ENCODE results near the gene DUSP19.

DUSP19 gene

DNA sequence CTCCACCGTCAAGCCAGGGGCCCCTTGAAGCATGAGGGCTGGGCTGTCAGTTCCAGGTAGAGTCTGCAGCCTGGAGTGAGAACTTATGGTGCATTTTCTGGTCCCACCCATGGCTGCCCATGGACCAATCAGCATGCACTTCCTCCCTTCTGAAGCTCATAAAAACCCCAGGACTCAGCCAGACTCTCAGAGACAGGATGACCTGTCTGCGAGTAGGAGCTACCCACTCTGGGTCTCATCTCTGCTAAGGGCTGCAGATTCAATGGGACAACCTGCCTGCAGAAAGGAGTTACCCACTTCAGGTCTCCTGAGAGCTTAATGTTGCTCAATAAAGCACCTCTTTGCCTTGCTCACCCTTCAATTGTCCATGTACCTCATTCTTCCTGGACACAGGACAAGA, 9.4 kb upstream of the DUSP19 start:
- DNase-seq, result no peak

DNA sequence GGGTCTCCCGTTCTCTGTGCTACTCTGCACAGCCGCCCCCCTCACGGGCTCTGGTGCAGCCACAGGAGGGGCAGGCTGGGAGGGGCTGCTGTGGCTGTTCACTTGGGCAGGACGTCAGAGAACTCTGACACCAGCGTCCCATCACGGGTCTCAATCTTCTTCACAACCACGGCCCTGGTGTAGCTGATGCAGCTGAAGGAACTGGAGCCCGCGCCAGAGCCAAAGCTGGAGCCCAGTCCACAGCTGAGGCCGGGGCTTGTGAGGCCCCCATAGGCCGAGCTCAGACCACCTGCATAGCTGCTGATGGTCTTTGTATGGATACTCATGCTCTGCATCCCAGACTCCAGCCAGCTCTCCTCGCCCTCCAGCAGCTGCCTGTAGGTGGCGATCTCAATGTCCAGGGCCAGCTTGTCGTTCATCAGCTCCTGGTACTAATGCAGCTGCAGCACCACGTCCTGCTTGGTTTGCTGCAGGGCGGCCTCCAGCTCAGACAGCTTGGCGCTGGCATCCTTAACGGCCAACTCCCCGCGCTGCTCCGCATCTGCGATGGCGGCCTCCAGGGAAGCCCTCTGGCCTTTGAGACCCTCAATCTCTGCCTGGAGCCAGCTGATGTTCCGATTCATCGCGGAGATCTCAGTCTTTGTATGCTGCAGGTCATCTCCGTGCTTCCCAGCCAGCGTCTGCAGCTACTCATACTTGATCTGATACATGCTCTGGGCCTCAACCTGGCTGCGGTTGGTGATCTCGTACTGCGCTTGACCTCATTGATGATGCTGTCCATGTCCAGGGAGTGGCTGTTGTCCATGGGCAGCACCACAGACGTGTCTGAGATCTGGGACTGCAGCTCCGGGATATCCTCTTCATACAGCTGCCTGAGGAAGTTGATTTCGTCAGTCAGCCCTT, 7.4 kb upstream of the DUSP19 start:
- DNase-seq, result peak; percentile 35

DNA sequence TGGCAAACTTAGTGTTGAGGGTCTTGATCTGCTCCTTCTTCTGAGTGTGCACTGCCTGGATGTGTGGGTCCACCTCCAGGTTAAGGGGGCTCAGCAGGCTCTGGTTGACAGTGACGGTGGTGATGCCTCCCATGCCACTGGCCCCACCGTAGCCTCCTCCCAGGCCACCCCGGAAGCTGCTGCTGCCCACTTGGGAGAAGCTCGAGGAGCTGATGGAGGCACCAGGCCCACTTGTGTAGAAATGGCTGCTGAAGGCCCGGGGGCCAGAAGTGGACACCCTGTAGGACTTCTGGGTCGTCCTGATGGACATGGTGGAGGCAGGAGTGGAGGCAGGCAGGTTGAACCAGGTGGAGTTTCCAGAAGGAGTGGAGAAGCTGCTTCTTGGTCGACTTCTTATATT, 6.4 kb upstream of the DUSP19 start:
- DNase-seq, result no peak

DNA sequence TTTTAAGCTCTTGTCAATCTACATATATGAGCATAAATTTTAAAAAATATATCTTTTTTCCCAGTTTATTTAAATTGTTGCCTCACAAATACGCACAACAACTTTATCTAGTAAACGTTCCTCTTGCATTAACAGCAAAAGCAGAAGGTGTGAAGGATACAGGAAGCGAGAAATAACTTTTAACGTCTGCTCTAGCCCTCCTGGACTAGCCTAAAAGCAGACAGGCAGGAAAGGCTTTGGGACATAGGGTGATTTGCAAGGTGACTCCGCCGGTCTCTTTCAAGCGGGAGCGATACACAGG, 434 bp upstream of the DUSP19 start:
- peak; percentile 34 for DNase-seq

DNA sequence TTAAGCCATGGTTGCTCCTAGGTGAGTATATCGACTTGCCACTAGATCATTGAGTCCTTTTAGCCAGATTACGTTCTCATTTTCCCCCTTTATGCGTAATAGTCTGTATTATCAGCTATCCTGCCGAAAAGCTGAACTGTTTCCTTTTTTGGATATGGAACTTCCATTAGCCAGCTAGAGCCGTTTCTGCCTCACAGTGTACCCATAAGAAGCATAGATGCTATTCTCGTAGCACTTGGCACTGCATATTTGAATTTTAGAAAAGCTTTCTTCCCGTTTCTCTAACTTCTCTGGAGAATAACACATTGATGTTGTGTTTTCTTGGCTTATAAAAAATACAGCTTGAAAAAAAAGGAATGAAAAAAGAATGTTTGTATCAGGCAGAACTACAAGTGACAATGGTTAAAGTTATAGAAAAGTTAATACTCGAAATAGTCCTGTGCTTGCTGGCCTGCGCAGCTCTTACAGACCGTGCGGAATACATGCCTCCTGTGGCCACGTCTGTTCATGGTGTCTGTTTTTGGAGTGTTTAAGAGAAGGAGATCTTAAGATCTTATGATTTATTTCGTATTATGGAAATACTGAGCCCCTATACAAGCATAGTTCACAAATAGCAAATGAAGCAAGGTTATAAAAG, 710 bp downstream of the DUSP19 start:
- peak; percentile 27 for DNase-seq

DNA sequence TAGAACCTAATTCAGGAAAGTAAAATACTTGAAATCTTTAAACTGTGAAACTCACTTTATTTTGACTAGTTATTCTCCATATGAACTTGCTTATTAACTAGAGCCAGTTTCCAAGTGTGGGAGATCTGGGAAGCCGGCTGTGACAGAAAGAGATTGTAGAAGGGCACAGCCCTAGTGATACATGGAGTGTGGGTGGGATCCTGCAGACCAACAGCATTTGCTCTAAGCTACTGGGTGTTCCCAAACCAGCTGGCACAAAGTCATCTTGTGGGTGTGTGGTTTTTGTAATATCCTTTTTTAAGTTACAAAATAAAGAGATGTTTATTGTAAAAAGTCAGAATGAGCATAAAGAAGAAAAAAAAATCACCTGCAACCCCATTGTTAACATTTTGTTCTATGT, 3.4 kb downstream of the DUSP19 start:
- peak; percentile 75 for DNase-seq

DNA sequence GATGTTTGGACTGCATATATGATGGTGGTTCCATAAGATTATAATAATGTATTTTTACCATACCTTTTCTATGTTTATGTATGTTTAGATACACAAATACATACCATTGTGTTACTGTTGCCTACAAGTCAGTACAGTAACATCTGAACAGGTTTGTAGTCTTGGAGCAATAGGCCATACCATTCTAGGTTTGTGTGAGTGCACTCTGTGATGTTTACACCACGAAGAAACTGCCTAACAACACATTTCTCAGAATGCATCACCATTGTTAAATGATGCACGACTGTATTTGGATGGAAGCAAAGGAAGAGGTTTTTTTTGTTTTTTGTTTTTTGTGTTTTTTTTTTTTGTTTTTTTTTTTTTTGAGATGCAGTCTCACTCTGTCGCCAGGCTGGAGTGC, 9.5 kb downstream of the DUSP19 start:
- DNase-seq, result no peak

DNA sequence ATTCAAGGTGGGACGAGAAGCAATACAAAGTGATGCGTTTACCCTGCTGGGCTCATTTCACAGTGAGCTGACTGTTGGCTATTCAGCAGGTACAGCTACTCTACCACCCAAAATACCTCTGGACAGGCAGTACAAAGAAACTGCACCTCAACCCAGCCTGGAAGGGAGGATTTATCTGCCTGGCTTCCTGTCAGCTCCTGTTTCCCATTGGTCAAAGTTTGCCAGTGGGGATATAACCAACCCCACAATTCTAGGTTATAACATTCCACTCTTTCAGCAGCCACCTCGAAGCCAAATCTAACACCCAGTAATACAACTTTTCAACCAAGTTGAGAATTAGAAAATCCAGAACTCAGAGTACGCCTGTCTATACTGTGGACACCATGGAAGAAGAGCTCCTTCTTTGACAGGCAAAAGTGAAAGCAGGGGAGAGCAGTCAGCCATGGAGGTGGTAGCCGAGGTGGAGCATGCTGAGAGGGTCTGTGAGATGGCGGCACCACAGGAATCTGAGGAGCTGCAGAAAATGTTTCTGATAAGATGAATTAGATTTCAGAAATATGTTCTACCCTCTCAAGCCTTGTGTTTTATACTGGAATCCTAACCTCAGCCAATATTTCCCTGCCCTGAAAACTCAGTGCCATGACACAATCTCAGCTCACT, 10.8 kb downstream of the DUSP19 start:
- DNase-seq, result no peak

DNA sequence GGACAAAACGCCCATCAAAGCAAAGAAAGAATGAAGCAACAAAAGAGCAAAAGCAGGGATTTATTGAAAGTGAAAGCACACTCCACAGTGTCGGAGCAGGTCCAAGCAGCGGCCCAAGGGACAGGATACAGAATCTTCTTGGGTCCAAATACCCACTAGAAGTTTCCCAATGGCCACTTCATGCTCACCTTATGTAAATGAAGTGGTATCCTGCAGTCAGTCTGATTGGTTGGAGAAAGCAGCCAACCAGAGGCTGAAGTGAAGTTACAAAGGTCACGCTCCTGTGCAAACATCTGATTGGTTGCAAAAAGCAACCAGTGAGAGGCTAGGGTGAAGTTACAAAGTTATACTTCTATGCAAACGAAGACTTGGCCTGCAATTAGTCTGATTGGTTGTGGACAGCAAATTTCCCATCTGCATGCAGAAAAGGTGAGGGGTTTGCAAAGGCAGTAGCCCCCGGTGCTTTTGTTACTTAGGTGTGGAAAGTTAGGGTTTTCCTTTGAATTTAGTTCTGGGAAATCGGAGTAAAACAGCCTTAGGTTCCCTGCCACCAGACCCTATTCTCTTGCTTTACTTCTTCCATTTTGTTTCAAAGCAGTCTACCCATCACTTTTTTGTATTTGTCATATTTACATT, 12.9 kb downstream of the DUSP19 start:
- DNase-seq, result no peak

DNA sequence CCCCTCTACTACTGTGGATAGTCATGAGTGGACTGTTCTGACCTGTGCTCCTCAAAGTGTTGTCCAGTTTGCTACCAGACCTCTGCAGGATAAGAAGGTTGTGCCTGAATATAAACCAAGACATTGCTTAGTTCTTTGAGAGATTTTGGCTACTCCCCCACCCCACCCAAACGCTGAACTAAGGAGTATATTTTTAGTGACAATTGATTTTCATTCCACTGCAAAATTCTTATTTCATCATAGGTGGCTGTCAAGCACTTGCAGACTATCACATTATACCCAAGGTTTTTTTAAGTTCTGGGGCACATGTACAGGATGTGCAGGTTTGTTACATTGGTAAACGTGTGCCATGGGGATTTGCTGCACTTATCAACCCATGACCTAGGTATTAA, 13.4 kb downstream of the DUSP19 start:
- no peak for DNase-seq

DNA sequence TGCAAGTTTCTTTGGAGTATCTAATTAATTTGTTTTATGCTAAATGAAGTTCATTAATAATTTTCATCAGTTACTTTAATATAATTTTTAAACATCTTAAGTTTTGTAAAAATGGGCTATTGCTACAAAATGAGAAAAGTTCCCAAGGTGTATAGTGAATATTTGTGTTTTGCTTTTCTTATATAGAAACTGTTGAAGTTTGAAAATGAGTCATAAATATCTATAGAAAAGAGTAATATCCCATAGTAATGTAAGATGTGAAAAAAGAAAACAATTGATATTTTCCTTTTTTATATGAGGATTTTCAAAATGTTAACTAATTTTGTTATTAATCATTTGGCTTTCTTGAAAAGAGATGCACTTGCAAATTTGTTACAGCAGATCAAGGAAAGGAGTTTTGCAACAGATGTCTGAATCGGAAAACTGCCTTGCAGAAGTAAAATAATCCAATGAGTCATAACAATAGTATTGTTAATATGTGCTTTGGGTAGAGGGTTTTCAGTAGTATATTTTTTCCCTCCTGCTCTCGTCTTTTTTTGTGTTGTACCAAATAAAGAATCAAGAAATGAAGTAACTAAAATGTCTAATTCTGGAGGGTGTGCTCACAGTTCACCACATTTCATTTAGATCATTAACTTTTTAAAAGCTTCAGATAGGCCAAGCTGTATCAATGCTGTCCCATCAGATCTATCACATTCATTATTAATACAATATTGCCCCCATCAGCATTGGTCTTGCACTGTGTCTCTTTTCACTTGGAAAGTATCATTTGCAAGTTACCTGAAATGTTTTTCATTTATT, 15.5 kb downstream of the DUSP19 start:
- no peak for DNase-seq

DNA sequence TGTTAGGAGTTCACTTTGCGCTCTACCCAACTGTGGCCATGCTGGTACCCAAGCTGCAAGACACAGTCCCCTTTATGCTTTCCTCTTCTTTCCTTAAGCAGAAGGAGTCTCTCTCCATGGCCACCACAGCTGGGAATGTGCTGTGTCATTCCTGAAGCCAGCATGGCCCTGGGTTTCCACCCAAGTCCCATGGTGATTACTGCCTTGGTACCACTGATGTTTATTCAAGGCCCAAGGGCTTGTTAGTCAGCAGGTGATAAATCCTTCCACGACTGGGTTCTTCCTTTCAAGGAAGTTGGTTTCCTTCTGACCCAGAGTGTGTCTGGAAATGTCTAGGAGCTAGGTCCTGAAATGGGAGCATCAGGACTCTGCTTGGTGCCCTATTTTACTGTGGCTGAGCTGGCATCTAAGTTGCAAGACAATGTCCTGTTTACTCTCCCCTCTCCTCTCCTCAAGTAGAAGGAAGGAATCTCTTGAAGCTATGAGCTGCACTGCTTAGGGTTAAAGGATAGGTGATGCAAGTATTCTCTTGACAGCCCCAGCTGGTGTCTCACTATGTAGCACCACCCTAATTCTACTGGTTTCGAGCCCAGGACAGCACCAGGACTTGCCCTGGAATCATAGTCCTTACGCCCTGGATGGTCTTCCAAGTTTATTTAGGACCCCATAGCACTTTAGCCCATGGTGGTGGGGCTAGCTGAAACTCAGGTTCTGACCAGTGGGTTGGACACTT, 27.0 kb downstream of the DUSP19 start:
- no peak for DNase-seq

DNA sequence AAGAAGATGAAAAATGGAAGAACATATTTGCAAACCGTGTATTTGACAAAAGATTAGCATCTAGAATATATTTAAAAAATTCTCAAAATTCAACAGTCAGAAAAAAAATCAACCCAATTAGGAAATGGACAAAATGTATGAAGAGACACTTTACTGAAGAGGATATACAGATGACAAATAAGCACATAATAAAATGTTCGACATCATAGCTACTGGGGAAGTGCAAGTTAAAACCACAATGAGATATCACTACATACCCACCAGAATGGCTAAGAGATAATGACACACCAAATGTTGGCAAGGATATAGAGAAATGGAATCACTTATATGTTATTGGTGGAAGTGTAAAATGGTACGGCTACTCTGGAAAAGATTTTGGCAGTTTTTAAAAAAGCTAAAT, 34.0 kb downstream of the DUSP19 start:
- no peak for DNase-seq

DNA sequence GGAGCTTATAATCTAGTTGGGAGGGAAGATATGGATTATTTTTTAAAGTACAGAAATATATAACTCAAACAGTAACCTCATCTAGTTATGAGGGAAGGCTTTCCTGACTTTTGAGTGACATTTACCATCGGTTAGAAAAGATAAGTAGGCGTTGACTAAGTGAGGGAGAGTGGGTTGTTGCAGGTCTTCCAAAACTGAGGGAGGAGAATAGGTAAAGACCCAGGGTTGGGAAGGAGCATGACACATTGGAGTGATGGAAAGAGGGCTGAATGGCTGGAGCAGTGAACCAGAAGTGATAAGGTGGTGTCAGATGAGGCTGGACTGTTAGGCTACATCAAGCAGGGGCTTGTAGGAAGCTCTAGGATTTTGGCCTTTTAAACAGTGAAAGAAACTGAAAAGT, 35.1 kb downstream of the DUSP19 start:
- no peak for DNase-seq

DNA sequence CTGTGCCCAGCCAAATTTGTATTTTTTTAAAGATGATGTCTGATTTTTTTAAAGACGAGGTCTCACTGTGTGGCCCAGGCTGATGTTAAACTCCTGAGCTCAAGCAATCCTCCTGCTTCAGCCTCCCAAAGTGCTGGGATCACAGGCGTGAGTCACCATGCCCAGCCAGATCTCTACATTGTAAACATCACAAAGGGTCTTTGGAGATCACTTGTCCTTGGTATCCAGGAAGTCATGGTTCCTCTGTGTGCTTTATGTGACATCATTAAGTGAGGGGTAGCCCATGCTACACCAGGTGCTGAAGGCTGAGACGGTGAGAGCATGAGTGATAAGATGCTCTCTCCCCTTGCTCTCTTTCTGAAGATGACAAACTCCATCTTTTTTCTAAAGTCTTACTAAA, 38.7 kb downstream of the DUSP19 start:
- DNase-seq, result no peak

DNA sequence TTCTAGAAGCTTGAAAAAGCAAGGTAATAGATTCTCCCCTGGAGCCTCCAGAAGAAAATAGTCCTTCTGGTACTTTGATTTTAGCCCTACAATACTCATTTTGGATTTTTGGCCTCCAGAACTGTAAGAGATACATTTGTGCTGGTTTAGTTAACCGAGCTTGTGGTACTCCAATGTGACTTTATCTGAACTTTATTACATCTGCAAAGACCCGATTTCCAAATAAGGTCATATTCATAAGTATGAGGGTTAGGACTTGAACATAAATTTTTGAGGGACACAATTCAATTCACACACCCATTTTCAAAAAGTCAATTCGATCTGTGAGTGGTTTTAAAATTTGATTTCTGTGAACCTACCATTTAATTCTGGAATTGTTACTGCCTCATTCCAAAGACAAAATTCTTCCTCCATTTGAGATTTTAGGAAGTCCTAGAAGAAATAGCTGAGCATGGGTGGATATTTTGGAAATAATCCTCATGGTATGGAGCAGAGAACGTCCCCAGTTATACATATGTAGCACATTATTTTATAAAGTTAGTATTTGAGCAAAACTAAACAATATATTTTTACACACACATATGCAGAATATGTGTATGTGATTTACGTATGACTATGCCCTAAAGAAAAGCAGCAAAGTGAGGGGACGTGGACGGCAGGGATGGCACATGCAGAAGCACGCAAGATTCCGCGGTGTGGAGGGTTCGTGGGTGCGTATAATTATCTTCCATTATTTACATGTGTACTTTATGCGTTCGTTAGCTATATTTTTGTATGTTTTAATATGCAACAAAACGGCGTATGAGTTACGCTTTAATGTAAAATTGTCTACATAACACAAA, 44.8 kb downstream of the DUSP19 start:
- DNase-seq, result no peak

DNA sequence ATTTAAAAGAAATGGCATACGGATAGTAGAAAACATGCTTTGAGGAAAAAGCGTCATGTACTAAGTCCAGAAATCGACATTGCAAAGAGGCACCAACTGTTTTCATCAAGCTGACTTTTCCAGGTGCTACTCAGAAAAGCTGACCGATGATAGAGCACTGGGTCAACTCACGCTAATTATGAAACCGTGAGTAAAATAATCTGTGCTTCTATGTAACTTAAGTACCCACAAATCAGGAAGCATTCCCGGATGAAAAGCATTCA, 45.3 kb downstream of the DUSP19 start:
- peak; percentile 1 for DNase-seq

DNA sequence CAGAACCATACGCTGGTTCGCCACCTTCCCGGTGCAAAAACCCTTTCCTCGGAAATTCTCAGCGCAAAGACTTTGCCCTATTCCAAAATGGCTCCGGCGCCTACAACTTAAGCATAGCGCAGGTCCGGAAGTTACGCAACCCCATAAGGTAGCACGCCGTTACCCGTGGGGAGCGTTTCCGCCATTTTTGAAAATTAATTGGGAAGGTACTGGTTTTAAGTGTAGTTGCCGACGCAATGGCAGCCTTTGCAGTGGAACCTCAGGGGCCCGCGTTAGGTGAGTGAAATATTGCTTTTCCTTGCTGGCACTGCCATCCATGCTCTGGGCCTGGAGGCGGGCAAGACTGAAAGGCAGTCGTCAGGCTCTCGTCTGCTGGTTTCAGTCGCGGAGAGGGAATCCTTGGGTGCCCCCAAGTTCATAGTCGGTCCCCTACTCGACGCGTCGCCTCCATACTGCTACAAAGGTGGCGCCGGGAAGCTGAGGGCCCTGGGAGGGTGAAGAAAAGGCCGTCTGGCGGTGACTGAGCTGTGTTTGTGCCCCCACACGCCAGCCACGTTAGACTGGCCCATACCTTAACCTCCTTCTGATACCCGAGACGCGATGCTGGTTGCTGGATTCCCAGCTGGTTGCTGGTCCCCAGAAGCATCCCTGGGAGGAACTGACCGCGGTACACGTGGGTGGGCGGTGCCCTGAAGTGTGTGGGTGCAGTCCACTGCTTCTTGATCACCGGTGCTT, 45.8 kb downstream of the DUSP19 start, which contains the start of gene NUP35:
Gene NUP35 (plus strand): TSS at position 222 of the 735 bp plus-strand sequence. CDS start 15 bp downstream, at position 237.
- peak; percentile 87 for DNase-seq

DNA sequence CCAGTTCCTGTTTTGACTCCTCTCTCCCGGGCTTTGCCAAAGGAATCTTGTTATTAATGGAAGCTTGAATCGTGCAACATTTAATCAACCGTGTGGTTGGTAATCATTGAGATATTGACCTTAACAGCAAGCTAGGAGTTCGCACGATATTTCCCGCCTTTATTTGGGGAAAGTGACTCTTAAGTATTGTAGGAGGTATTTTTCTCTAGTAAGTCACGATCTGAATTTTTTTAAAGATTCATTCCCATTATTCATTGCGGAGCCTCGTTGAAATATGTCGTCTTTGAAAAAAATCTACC, 46.4 kb downstream of the DUSP19 start:
- no peak for DNase-seq

DNA sequence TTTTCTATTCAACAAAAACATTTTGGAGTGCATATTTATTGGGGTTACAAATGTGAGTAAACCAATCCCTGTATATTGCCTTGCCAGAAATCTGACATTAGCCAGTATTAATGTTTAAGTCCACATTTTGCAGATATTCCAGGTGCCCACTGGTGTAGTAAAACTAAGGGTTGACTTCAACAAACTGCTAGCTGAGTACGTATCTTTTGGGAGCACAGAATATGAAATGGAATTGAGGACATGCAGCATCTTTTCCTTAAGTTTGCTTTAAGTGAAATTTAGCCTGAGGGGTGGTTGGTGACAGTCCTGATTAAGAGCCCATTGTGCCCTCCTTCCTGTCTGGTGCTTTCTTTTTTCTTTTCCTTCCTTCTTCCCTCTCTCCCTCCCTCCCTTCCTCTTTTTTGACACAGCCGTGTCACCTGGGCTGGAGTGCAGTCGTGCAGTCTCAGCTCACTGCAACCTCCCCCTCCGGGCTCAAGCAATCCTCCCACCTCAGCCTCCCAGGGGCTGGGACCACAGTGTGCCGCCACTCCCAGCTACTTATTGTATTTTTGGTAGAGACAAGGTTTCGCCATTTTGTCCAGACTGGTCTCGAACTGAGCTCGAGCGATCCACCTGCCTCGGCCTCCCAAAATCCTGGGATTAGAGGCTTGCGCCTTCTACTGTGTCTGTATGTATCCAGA, 47.3 kb downstream of the DUSP19 start:
- no peak for DNase-seq
